ENCODE measurements around the gene PPP3R1. TPM values are rescaled to one million over a fixed set of nuclear protein-coding genes. Genes with fewer than 3 reads are reported as not detected.

The PPP3R1 gene
- total and polyA plus RNA-seq, 2 of the 4 experiments (the other 2 are of a cell fraction): 9.1 to 17.3 TPM

GRCh38 chr2:68214381-68214780 lies 38.0 kb downstream of the PPP3R1 start:
- H2BK20ac ChIP-seq (ENCODE audit: low read depth, low read length): no peak overlapping the region
- TF ChIP-seq CHD1 (IDR thresholded peaks at IDR 0.05; ENCODE audit: low read depth, low read length) (no peak), CEBPB (IDR thresholded peaks at IDR 0.05; ENCODE audit: low read depth, low read length) (no peak), RAD21 (IDR thresholded peaks at IDR 0.05; ENCODE audit: low read length) (no peak), CTCF (conservative IDR thresholded peaks at IDR 0.05; ENCODE audit: low read depth, low read length) (no peak), SMC3 (IDR thresholded peaks at IDR 0.05; ENCODE audit: low read depth, low read length) (no peak), NFE2L2 (IDR thresholded peaks at IDR 0.05; ENCODE audit: low read depth, low read length) (no peak), MXI1 (IDR thresholded peaks at IDR 0.05; ENCODE audit: borderline replicate concordance, low read depth, low read length) (no peak), FOS (IDR thresholded peaks at IDR 0.05; ENCODE audit: low read depth, low read length) (no peak), MAFK (IDR thresholded peaks at IDR 0.05; ENCODE audit: low read depth, low read length) (no peak), BHLHE40 (IDR thresholded peaks at IDR 0.05; ENCODE audit: low read depth, low read length) (no peak), ELK1 (IDR thresholded peaks at IDR 0.05; ENCODE audit: borderline replicate concordance, low read depth, low read length) (no peak), MAZ (IDR thresholded peaks at IDR 0.05; ENCODE audit: borderline replicate concordance, low read depth, low read length) (no peak), RCOR1 (IDR thresholded peaks at IDR 0.05; ENCODE audit: insufficient replicate concordance, low read length) (no peak), USF2 (IDR thresholded peaks at IDR 0.05; ENCODE audit: low read depth, low read length) (no peak), POLR2A (IDR thresholded peaks at IDR 0.05; ENCODE audit: low read depth, low read length) (no peak), RFX5 (IDR thresholded peaks at IDR 0.05; ENCODE audit: low read depth, low read length) (no peak)
- H3K9me3 ChIP-seq (ENCODE audit: control insufficient read depth, insufficient read depth, low read length): no peaks in the 10 kb centered on the region
- no peak overlapping the region for H3K9ac ChIP-seq (ENCODE audit: low read depth, low read length)
- H2BK5ac ChIP-seq (ENCODE audit: low read depth, low read length, poor library complexity, severe bottlenecking): no peak overlapping the region
- no peak overlapping the region for H2BK120ac ChIP-seq (ENCODE audit: low read depth, low read length)
- H2AK5ac ChIP-seq (ENCODE audit: low read depth, low read length): no peak overlapping the region
- H3K36me3 ChIP-seq (ENCODE audit: control insufficient read depth, insufficient read depth, low read length): peaks cover 7% of the 10 kb centered on the region
- CTCF ChIA-PET: no interaction called here
- no peaks in the 10 kb centered on the region for H3K27me3 ChIP-seq (ENCODE audit: control insufficient read depth, insufficient read depth, low read length)
- H3K18ac ChIP-seq (ENCODE audit: low read depth, low read length): no peak overlapping the region
- in situ Hi-C loops (cut with MboI; ENCODE audit: low sequenced_read_pairs) (no loop called here), intact Hi-C loops (cut with micrococcal nuclease) (no loop called here), dilution Hi-C loops (cut with HindIII; ENCODE audit: low sequenced_read_pairs, unreplicated experiment) (no loop called here)
- H3K4me3 ChIP-seq (ENCODE audit: insufficient read depth, low read depth, low read length): no peak overlapping the region
- peaks cover 20 to 67% of the 10 kb centered on the region in 2 experiments for H3K79me1 ChIP-seq (ENCODE audit: low read depth in 1 of 2, low read length in 2 of 2)
- no peak overlapping the region for H3K23ac ChIP-seq (ENCODE audit: low read depth, low read length)
- no peak overlapping the region for H3K14ac ChIP-seq (replicated peaks; ENCODE audit: low read depth, low read length)
- H4K91ac ChIP-seq (ENCODE audit: insufficient read depth, low read depth, low read length): no peak overlapping the region
- DNase-seq (no peak), ATAC-seq (ENCODE audit: low read depth) (no peak)
- BruUV-seq (replicated peaks): no TSS peak
- no peak overlapping the region for H3K56ac ChIP-seq (ENCODE audit: extremely low read depth, insufficient read depth, low read length)
- H4K5ac ChIP-seq (ENCODE audit: low read depth, low read length): no peak overlapping the region
- H2AFZ ChIP-seq (replicated peaks; ENCODE audit: low read length, poor library complexity): no peak overlapping the region
- no peak overlapping the region for H4K8ac ChIP-seq (ENCODE audit: low read depth in 2 of 2, low read length in 2 of 2)
- peaks cover 61% of the 10 kb centered on the region for H4K20me1 ChIP-seq (ENCODE audit: insufficient read depth, low read length)
- H2BK15ac ChIP-seq (ENCODE audit: low read depth, low read length): no peak overlapping the region
- H2AK9ac ChIP-seq (replicated peaks; ENCODE audit: low read depth, low read length, poor library complexity): no peak overlapping the region
- H3K9me1 ChIP-seq (ENCODE audit: insufficient read depth, low read length): peaks cover 2% of the 10 kb centered on the region; the same call in 1 of the 2 replicates
- whole genome bisulfite sequencing, 2 experiments (ENCODE audit: extremely low coverage in 2 of 2, insufficient read length in 1 of 2): no CpG with 5 or more reads among the region's 5 CpGs
- no peak overlapping the region for H3K27ac ChIP-seq (ENCODE audit: insufficient read depth, low read length)
- no peak overlapping the region for H3K4ac ChIP-seq (ENCODE audit: low read depth, low read length)
- POLR2A ChIA-PET (ENCODE audit: unreplicated experiment): no interaction called here
- no peak overlapping the region for H3K4me2 ChIP-seq (ENCODE audit: low read depth, low read length)
- peaks cover 10% of the 10 kb centered on the region for H3K4me1 ChIP-seq (ENCODE audit: control insufficient read depth, insufficient read depth, low read length)
